ENCODE results near the gene FZD7. TPM values are rescaled to one million over a fixed set of nuclear protein-coding genes. Genes with fewer than 3 reads are reported as not detected.

Gene FZD7
- total and polyA plus RNA-seq, 9 of the 15 experiments (the other 6 are each of a cell fraction or from before 2014, with no cell fraction given): 0.11 to 2.4 (median 0.69) TPM

DNA sequence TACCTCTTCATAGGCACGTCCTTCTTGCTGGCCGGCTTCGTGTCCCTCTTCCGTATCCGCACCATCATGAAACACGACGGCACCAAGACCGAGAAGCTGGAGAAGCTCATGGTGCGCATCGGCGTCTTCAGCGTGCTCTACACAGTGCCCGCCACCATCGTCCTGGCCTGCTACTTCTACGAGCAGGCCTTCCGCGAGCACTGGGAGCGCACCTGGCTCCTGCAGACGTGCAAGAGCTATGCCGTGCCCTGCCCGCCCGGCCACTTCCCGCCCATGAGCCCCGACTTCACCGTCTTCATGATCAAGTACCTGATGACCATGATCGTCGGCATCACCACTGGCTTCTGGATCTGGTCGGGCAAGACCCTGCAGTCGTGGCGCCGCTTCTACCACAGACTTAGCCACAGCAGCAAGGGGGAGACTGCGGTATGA is 2.3 kb downstream of the FZD7 start (continued):
- TF ChIP-seq ETV6 (IDR thresholded peaks at IDR 0.05; ENCODE audit: borderline replicate concordance in 1 of 2, low read depth in 2 of 2, low read length in 1 of 2) (no peak), ETV6 (CRISPR knock-in tag; IDR thresholded peaks at IDR 0.05; ENCODE audit: borderline replicate concordance) (no peak), MECOM (CRISPR knock-in tag; IDR thresholded peaks at IDR 0.05) (no peak)
- TF ChIP-seq, protein P1, sequence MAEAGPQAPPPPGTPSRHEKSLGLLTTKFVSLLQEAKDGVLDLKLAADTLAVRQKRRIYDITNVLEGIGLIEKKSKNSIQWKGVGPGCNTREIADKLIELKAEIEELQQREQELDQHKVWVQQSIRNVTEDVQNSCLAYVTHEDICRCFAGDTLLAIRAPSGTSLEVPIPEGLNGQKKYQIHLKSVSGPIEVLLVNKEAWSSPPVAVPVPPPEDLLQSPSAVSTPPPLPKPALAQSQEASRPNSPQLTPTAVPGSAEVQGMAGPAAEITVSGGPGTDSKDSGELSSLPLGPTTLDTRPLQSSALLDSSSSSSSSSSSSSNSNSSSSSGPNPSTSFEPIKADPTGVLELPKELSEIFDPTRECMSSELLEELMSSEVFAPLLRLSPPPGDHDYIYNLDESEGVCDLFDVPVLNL (CRISPR knock-in tag; IDR thresholded peaks at IDR 0.05; ENCODE audit: low read depth): no peak
- TF ChIP-seq, protein P2, sequence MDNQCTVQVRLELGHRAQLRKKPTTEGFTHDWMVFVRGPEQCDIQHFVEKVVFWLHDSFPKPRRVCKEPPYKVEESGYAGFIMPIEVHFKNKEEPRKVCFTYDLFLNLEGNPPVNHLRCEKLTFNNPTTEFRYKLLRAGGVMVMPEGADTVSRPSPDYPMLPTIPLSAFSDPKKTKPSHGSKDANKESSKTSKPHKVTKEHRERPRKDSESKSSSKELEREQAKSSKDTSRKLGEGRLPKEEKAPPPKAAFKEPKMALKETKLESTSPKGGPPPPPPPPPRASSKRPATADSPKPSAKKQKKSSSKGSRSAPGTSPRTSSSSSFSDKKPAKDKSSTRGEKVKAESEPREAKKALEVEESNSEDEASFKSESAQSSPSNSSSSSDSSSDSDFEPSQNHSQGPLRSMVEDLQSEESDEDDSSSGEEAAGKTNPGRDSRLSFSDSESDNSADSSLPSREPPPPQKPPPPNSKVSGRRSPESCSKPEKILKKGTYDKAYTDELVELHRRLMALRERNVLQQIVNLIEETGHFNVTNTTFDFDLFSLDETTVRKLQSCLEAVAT (IDR thresholded peaks at IDR 0.05): no peak

DNA sequence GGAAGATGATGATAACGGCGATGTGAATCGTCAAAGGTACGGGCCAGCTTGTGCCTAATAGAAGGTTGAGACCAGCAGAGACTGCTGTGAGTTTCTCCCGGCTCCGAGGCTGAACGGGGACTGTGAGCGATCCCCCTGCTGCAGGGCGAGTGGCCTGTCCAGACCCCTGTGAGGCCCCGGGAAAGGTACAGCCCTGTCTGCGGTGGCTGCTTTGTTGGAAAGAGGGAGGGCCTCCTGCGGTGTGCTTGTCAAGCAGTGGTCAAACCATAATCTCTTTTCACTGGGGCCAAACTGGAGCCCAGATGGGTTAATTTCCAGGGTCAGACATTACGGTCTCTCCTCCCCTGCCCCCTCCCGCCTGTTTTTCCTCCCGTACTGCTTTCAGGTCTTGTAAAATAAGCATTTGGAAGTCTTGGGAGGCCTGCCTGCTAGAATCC is 3.0 kb downstream of the FZD7 start:
- no peak overlapping the region for H3K4me3 ChIP-seq
- ATAC-seq: no peak
- DNase-seq (ENCODE audit: extremely low read depth in 1 of 4, low spot score in 3 of 4): peak in 1 of 4 experiments; percentile 12
- H3K79me2 ChIP-seq (ENCODE audit: control insufficient read depth, insufficient read depth, low read length): no peaks in the 10 kb centered on the region
- no peak overlapping the region for H3K4me2 ChIP-seq (ENCODE audit: insufficient read depth, low read length)
- peaks cover 3 to 10% of the 10 kb centered on the region in 2 experiments; a peak in 3 of 5 replicates for H3K27me3 ChIP-seq (ENCODE audit: control insufficient read depth in 2 of 2, insufficient read depth in 2 of 2, low read length in 2 of 2)
- no peak overlapping the region for H3K27ac ChIP-seq (ENCODE audit: extremely low read depth, low read depth, low read length)
- no peaks in the 10 kb centered on the region for H3K9me1 ChIP-seq (ENCODE audit: control insufficient read depth, insufficient read depth, low read length)
- ChIA-PET POLR2A (no interaction called here), CTCF (ENCODE audit: low intra/inter-chr PET ratio) (no interaction called here)
- intact Hi-C loops (cut with micrococcal nuclease) (no loop called here), in situ Hi-C loops (cut with MboI) (no loop called here)
- H4K20me1 ChIP-seq (replicated peaks; ENCODE audit: control insufficient read depth, insufficient read depth, low read length): no peaks in the 10 kb centered on the region
- 0 out of 4 replicates have a peak overlapping the region, but pooled peaks of 1 of the 2 experiments have one; percentile 28 for H3K9ac ChIP-seq (ENCODE audit: insufficient read depth in 1 of 2, low read depth in 2 of 2, low read length in 2 of 2)
- H3K36me3 ChIP-seq (ENCODE audit: control insufficient read depth, insufficient read depth, low read length): no peaks in the 10 kb centered on the region
- peaks cover 12 to 44% of the 10 kb centered on the region in 2 experiments; a peak in 4 of 5 replicates for H3K4me1 ChIP-seq (replicated peaks in 1 of 2; ENCODE audit: control insufficient read depth in 2 of 2, insufficient read depth in 2 of 2, low read length in 2 of 2)
- WGBS (ENCODE audit: insufficient coverage, low coverage, missing lambda C conversion rate): 29% methylated on average over 10 of the region's 15 CpGs
- no peak for FAIRE-seq
- H3K9me3 ChIP-seq (replicated peaks; ENCODE audit: control insufficient read depth, insufficient read depth, low read depth, low read length): no peaks in the 10 kb centered on the region
- TSS peak; percentile 40 for BruUV-seq (replicated peaks)
- no peak overlapping the region for H2AFZ ChIP-seq (ENCODE audit: low read depth, low read length)
- no peak for TF ChIP-seq NBN (IDR thresholded peaks at IDR 0.05; ENCODE audit: low read depth)
- TF ChIP-seq CREB1 (IDR thresholded peaks at IDR 0.05): no peak
- TF ChIP-seq CREB1 (CRISPR knock-in tag; IDR thresholded peaks at IDR 0.05): no peak
- TF ChIP-seq HDAC3 (IDR thresholded peaks at IDR 0.05; ENCODE audit: borderline replicate concordance, partially characterized antibody): no peak
- no peak for TF ChIP-seq MYNN (IDR thresholded peaks at IDR 0.05)
- no peak for TF ChIP-seq MYNN (CRISPR knock-in tag; IDR thresholded peaks at IDR 0.05)
- TF ChIP-seq MTA3 (IDR thresholded peaks at IDR 0.05; ENCODE audit: borderline replicate concordance): no peak
- no peak for TF ChIP-seq KHSRP (IDR thresholded peaks at IDR 0.05)
- TF ChIP-seq, protein P3, sequence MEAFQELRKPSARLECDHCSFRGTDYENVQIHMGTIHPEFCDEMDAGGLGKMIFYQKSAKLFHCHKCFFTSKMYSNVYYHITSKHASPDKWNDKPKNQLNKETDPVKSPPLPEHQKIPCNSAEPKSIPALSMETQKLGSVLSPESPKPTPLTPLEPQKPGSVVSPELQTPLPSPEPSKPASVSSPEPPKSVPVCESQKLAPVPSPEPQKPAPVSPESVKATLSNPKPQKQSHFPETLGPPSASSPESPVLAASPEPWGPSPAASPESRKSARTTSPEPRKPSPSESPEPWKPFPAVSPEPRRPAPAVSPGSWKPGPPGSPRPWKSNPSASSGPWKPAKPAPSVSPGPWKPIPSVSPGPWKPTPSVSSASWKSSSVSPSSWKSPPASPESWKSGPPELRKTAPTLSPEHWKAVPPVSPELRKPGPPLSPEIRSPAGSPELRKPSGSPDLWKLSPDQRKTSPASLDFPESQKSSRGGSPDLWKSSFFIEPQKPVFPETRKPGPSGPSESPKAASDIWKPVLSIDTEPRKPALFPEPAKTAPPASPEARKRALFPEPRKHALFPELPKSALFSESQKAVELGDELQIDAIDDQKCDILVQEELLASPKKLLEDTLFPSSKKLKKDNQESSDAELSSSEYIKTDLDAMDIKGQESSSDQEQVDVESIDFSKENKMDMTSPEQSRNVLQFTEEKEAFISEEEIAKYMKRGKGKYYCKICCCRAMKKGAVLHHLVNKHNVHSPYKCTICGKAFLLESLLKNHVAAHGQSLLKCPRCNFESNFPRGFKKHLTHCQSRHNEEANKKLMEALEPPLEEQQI (IDR thresholded peaks at IDR 0.05): no peak
- TF ChIP-seq, protein P4, sequence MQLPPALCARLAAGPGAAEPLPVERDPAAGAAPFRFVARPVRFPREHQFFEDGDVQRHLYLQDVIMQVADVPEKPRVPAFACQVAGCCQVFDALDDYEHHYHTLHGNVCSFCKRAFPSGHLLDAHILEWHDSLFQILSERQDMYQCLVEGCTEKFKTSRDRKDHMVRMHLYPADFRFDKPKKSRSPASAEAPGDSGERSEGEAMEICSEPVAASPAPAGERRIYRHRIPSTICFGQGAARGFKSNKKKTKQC (CRISPR knock-in tag; IDR thresholded peaks at IDR 0.05): no peak
- no peak for TF ChIP-seq ZNF197 (CRISPR knock-in tag; IDR thresholded peaks at IDR 0.05; ENCODE audit: low read depth)
- no peak for TF ChIP-seq RFX1 (IDR thresholded peaks at IDR 0.05)
- TF ChIP-seq MBD2 (IDR thresholded peaks at IDR 0.05; ENCODE audit: borderline replicate concordance, low read depth): no peak
- TF ChIP-seq ZNF445 (CRISPR knock-in tag; IDR thresholded peaks at IDR 0.05; ENCODE audit: low read depth): no peak

Data from K562 (cell line).